HG03039 (cell line): ENCODE results near the gene RNF152.
"Not testable (repeated sequence)": the region's sequence is repeated elsewhere in the genome, so short reads cannot be mapped to it uniquely, and the experiment has no call there.

Experiments
- ATAC-seq: cut with Tn5 transposase; IDR thresholded peaks from one replicate; pipeline ENCODE4 v1.9.1; 2021; ENCODE audit warnings: mild to moderate bottlenecking, moderate library complexity; ENCODE audit not compliant: unreplicated experiment

RNF152 gene

DNA sequence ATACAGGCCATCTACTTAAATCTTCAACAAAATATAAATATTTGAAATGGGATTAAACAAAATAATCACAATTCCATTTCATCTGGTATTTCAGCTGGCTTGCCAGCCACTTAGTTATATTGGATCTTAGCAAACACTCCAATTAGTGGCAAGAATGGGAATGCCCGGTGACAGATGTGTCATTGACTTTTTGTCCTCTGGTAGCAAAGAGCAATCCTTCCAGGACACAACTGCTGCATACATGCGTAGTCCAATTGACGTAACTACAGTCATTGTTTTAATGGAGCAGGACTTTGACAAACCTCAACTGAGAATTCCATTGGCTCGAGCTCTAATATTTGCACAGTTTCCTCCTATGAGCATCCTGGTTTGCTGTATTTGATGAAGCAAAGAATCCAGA, 69.9 kb downstream of the RNF152 start:
- no peak for ATAC-seq

DNA sequence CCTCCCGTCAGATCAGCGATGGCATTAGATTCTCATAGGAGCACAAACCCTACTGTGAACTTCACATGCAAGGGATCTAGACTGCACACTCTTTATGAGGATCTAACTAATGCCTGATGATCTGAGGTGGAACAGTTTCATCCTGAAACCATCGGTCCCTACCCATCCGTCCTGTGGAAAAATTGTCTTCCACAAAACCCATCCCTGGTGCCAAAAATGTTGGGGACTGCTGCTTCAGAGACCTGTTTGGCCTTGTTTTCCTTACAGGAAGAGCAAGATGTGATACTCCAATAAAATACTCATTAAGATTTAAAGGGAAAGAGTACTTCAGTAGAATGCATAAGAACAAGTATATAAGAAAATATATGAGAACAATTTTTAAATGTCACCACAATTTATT, 71.1 kb downstream of the RNF152 start:
- no peak for ATAC-seq

DNA sequence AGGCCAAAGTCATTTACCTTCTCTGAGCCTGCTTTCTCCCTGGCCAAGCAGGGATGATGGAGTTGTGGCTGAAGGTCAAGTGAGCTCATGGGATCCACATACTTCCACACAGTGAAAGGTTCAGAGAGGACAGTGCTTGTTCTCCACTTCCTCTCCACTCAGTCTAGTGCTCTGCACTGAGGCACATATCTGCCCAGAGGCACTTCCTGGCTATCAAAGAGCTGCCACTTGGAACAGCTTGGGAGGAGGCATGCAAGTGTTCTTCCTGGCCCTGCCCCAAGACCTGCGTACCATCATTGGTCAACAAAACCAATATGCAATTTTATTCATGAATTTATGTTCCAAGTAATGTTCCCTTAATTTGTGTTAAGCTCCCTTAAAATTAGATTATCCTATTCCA, 71.9 kb downstream of the RNF152 start:
- no peak for ATAC-seq

DNA sequence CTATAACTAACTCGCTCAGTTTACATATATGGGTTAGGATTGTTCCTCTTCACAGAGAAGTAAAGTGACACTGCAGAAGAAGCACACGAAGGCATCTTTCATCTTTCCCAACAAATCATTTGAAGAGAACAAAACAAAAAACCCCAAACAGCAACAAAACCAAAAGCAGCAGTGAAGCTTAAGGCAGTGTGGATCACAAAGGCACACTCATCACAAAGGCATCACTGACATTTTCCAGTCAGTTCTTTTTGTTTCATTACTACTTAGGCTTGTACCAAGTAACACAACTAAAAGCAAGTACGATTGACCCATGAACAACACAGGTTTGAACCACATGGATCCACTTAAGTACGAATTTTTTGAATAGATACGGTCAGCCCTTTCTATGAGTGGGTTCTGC, 75.7 kb downstream of the RNF152 start:
- ATAC-seq: no peak

DNA sequence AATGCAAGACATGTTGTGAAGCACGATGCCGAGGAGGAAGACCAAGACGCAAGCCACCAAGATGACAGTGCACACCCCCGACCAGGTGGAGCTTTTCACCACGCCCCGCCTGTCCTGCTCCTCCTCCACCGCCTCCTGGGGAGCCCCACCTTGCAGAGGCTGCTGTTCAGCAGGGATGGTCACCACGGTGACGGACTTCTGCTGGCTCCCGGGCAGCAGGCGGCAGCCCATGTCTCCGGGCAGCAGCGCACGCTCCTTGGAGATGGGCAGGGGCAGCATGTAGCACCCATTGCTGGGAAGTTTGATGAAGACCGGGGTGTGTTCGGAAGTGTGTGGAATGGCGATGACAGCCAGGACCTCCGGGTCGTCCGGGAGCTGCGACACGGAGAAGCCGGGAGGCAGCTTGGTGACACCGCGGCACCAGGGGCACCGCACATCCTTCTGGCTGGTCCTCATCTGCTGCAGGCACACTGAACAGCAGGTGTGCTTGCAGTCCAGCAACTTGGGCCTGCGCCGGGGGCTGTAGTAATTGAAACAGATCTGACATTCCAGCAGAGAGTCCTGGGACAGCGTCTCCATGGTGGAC, 76.8 kb downstream of the RNF152 start:
- no peak for ATAC-seq

DNA sequence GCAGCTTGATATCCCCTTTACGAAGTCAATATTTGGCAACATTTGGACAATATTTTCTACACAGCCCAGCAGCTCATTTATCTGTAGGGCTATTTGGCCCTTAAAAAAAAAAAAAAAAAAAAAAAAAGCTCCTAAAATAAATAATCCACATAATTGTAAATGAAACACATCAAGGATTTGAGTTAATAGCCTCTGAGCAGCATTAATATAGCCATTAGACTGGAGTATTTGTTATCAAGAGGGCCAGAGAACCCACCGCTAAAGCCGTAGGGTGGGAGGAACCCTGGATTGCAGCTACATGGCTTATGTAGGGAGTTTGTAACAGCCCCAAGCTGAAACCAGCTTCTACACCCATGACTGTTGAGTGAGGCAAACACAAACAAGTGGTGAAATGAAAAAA, 84.5 kb downstream of the RNF152 start:
- ATAC-seq: no peak

DNA sequence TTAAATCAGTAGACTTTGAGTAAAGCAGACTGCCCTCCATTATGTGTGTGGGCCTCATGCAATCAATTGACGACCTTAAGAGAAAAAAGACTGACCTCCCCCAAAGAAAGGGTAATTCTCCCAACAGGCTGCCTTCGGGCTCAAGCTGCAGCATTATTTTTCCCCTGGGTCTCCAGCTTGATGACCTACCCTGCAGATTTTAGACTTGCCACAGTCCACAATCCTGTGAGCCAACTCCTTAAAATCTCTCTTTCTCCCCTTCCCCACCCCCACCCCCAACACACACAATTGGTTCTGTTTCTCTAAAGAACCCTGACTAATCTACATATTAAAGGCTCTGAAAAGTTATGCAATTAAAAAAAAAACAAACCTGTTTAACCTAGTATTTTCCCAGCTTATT, 89.4 kb downstream of the RNF152 start:
- ATAC-seq: no peak

DNA sequence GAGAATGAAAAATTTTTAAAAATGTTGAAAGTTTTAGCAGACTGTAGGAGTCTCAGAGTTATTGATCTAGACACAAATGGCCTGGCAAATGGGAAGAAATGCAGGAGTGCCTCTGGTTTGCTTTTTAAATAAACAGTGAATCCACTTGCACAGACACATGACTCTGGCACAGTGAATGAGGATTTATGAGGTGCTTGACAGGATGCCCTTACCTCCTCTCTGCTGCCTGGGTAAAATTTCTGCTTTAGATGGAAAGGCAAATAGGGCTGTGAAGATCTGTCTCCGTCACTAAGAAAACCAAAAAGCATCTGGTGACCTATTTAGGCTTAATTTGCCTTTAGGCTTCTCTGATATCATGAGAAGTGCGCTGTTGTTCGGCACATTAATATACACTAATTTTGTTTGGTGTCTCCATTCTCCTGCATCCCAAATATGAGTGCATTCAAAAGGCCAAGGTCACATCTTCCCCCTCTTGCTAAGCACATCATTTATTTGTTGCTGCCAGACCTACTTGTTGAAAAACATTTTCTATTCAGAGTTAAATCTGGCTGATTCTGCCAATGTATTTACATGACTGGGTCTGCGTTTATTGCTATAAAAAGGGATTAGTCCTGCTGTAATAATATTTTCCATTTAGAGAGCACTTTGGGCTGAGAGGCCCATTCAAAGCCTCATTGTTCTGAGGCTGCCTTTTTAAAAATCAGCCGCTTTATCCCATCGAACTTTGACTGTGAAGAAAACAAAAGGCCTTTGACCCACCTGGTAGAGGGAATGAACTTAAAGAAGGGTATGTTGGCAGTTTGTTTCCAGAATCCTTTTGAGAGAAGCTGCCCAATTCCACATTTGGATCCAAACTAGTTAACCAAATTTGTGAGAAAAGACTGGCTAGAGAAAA, 94.9 kb downstream of the RNF152 start:
- no peak for ATAC-seq

DNA sequence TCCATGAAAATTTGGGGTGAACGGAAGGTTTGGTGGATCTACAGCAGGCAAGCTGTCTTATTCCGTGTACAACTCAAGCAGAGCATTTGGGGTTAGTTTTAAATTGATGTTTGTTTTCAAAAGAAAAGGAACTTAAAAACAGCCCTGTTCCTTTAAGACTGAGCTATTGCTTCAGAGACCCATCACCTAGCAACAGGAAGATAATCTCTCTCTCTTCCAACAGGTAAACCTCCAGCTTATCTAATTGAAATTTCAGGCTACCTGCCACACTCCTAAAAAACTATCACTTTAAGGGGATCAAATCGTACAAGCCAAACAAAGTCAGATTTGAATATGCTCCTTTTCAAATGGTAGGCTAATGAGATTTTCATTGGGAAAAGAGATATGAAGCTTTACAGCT, 101.8 kb downstream of the RNF152 start:
- ATAC-seq: no peak

DNA sequence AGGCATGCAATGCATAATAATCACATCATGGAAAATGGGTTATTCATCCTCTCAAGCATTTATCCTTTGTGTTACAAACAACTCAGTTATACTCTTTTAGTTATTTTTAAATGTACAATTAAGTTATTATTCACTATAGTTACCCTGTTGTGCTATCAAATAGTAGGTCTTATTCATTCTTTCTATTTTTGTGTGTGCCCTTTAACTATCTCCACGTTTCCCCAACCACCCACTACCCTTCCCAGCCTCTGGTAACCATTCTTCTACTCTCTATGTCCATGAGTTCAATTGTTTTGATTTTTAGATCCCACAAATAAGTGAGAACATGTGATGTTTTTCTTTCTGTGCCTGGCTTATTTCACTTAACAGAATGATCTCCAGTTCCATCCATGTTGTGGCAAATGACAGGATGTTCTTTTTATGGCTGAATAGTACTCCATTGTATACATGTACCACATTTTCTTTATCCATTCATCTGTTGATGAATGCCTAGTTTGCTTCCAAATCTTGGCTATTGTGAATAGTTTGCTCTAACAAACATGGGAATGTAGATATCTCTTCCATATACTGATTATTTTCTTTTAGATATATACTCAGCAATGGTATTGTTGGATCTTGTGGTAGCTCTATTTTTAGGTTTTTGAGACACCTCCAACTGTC, 105.7 kb downstream of the RNF152 start:
- not testable (repeated sequence) for ATAC-seq

DNA sequence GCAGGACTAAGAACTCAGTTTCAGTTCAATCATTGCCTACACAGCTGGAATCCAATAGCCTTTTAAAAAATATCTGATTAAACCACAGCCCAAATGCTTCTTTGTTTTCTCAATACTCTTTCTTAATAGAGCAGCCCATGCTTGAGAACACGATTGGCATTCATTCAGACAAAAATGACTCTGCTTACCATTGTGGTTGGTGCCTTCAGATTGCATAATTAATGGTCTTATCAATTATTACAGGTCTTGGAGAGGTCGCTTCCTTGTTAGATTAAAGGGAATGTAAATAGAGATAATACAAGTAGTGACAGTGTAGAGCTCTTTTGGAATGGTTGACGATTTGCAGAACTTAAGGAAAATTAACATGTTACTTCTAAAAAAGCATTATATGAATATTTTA, 107.2 kb downstream of the RNF152 start:
- no peak for ATAC-seq

DNA sequence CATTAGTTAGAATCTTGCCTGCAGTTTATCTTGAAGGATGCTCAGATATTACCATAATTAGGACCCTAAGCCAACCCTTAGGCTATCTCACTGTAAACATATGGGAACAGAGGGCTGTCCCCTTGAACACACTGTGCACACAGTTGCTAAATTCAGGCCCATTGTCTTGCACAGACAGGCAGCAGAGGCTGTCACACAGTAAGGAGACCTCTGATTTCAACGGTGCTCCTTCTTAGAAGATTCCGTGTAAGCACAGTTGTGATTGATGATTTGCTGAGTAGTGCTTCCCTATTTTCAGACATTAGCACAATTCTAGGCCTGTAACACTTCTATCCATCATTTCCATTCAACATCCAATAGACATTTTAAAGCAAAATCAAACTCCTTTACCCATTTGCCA, 108.0 kb downstream of the RNF152 start:
- ATAC-seq: no peak

DNA sequence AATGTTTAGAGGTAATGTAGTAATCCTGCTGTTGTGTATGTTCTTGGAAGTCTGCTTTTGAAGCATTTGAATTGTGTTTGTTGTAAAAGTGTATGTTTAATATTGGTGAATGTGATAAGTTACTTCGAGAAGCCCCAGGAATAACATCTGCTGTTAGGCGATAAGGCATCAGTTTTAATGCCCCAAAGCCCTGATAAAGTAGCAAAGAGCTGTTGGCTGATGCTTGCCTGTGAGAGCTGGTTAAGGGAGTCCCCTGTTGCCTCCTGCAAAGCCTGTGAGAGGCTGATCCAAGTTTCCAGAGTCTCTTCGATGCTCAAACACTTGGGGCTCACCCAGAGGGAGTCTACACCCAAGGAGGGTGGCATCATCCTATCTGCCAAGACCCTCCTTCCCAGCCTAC, 110.3 kb downstream of the RNF152 start:
- no peak for ATAC-seq

DNA sequence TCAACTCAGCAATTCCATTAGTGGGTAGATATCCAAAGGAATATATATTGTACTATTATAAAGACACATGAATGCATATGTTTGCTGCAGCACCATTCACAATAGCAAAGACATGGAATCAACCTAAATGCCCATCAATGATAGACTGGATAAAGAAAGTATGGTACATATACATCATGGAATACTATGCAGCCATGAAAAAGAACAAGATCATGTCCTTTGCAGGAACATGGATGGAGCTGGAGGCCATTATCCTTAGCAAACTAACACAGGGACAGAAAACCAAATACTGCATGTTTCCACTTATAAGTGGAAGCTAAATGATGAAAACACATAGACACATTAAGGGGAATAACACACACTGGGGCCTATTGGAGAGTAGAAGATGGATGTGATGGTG, 116.6 kb downstream of the RNF152 start:
- ATAC-seq: not testable (repeated sequence)

DNA sequence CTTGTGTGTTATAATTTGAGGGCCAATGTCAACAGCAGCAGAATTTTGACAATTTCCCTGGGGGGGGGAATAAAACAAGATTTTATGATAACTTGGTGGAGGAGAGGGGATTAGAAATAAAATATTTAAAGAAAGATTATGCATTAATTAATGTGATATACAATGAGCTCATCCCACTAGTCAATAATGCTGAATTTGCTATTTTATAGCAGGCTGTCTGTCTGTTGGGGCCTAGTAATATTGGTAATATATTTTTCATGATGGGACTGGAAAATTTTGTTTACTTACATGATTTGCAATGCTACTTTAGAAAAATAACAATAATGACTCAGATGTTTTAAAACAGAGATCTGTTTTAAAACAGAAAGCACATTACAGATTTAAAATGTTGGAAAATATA, 118.0 kb downstream of the RNF152 start:
- no peak for ATAC-seq

DNA sequence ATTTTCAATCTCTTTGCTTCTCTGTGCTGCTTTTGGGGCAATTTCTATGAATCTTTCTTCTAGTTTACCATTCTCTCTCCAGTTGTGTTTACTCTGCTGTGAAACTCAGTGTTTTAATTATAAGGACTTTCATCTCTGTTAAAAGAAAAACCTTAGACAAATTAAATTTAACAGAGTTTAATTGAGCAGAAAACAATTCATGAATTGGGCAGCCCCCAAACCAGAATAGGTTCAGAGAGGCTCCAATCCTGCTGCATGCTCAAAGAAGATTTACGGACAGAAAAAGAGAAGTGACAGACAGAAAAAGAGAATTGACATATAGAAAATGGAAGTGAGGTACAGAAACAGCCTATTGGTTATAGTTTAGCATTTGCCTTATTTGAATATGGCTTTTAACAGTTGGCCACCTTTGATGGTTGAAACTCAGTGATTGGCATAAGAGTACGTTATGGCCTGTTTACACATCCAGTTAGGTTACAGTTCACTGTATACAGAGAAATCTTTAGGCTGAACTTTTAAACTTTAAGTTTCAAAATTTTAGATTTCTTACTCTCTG, 120.4 kb downstream of the RNF152 start:
- ATAC-seq: no peak

DNA sequence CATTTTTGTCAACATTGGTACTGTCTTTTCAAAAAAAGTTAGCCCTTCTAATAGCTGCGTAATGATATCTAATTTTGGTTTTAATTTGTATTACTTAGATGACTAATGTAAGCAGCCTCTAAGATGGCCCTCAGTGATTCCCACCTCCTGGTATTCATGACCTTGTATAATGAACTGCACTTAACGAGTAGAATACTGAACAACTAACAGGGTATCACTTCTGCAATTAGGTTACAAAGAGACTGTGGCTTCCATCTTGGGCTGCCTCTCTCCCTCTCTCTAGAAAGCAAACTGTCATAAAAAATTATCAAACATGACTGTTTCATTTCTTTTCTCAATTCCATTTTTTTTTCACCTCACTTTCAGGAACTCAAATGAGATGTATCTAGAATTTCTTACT, 120.9 kb downstream of the RNF152 start:
- ATAC-seq: no peak

DNA sequence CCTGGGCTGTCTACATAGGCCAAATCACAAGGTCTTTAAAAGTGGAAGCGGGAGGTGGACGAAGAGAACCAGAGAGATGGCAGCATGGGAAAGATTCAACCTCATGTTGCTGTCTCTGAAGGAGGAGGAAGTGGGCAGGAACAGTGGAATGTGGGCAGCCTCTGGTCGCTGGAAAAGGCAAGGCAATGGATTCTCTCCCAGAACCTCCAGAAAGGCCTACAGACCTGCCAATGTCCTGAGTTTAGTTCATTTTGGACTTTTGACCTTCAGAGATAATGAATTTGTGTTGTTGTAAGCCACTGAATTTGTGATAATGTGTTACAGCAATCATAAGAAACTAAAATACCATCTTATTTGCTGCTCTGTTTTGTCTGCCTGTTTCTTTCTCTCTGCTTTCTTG, 122.5 kb downstream of the RNF152 start:
- ATAC-seq: no peak

DNA sequence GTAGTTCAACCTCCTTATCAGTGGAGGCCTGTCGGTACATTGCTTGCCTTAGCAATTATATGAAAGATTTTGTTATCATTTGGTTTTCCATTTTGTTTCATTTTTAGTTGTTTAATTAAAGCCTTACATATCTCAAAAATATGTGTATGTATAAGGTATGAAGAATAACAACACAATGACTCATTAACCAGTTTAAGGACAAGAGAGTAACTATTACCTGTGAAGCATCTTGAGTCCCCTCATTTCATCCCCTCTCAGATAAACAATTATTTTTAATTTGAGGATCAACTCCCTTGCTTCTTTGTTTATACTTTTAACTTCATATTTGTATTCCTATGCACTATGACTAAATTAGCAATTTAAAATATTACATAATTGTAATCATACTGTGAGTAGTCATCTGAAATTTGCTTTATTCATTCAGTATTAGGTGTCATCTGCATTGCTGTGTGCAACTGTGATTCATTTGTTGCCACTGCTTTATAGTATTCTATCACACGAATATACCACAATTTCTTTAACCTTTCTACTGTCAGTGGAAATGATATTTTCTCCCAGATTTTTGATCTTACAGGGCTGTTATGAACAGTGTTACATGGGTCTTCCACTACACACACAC, 126.4 kb downstream of the RNF152 start:
- no peak for ATAC-seq

DNA sequence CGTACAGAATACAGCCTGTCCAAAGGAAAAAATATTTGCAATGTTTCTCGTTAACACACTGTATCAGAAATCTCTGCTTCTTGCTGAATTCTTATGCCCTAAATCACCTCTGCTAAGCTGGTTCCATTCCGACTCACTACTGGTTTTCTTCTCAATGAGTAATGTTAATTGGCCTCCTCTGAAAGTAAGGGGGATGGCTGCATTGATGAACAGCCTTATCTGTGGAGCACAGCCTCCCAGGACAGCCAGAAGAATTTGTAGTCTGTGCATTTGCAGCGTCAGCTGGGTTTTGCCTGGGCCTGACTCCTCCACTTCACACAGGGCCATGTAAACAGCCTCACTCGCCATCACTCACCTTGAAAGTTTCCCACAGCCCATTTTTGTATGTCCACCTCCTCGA, 127.7 kb downstream of the RNF152 start:
- no peak for ATAC-seq

DNA sequence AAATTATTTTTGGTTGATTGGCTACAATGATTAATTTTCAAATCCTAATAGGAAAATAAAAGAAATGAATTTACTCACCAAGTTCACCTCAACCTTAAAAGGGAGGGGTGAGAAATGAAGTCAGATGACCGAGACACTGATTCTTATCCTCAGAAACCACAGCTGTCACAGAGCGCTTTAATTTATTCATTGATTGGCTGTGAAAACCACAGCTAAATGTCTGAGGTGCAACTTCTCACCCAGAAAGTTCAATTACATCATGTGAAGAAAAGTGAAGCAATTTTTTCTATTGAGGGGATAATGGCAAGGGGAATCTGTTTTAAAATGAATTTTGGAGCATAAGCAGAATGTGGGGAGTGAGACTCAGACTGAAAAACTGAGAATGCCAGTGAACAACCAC, 128.4 kb downstream of the RNF152 start:
- no peak for ATAC-seq
